PC-3 (cell line): Measurements from ENCODE around the gene CAPG. TPM values are rescaled to one million over a fixed set of nuclear protein-coding genes. Genes with fewer than 3 reads are reported as not detected.
A peak's percentile ranks its signal among the peaks of the same experiment; 100 is the strongest.

Experiments used
- ATAC-seq: fragments of 200-7000 bp; cut with Tn5 transposase; 2 replicates; pipeline ENCODE4 v1.9.1; 2020; ENCODE audit warnings: mild to moderate bottlenecking, moderate library complexity
- BruUV-seq: library from RNA; stranded (reverse); fragments of 400-500 nt; replicated peaks from 2 replicates; lab custom pipeline; 2021; lab: Mats Ljungman, UMichigan
- CTCF ChIA-PET: fragments of 300-600 bp; sonication (Branson Sonifier 250); formaldehyde crosslinking; loops from one replicate; lab custom pipeline; 2022; ENCODE audit warnings: antibody characterized with exemption; lab: Charles Lee
- POLR2A ChIA-PET: fragments of 300-600 bp; sonication (Branson Sonifier 250); formaldehyde crosslinking; loops from one replicate; lab custom pipeline; 2022; ENCODE audit warnings: antibody characterized with exemption; ENCODE audit not compliant: unreplicated experiment; lab: Charles Lee
- DNase-seq: peaks from one replicate; pipeline ENCODE4 v3.0.0-alpha.2; 2015
- H2AFZ ChIP-seq: fragments of 300-600 bp; sonication (generic); 2 replicates; pipeline ENCODE4 v1.6.0; 2016; ENCODE audit warnings: antibody characterized with exemption, low read length
- H3F3A ChIP-seq: fragments of 300-600 bp; sonication (generic); one replicate; pipeline ENCODE4 v1.6.0; 2017; ENCODE audit warnings: antibody characterized with exemption, low read length, control low read depth, mild to moderate bottlenecking; ENCODE audit not compliant: unreplicated experiment
- H3K27ac ChIP-seq: fragments of 300-600 bp; sonication (generic); 2 replicates; pipeline ENCODE4 v1.5.1; 2016; ENCODE audit warnings: mild to moderate bottlenecking, low read length
- H3K27me3 ChIP-seq: fragments of 300-600 bp; sonication (generic); 2 replicates; pipeline ENCODE4 v1.6.1; 2016; ENCODE audit warnings: low read length, mixed read lengths
- H3K36me3 ChIP-seq: fragments of 300-600 bp; sonication (generic); 2 replicates; pipeline ENCODE4 v1.6.1; 2016; ENCODE audit warnings: low read depth, mixed run types, low read length, mixed read lengths
- H3K4me1 ChIP-seq: fragments of 300-600 bp; sonication (generic); 2 replicates; pipeline ENCODE4 v1.5.1; 2016; ENCODE audit warnings: low read length; ENCODE audit not compliant: insufficient read depth
- H3K4me2 ChIP-seq: fragments of 300-600 bp; sonication (generic); 2 replicates; pipeline ENCODE4 v1.6.0; 2016; ENCODE audit warnings: low read length
- H3K4me3 ChIP-seq: fragments of 300-600 bp; sonication (generic); 2 replicates; pipeline ENCODE4 v1.5.1; 2016; ENCODE audit warnings: mild to moderate bottlenecking, low read length, mixed read lengths
- H3K79me2 ChIP-seq: fragments of 300-600 bp; sonication (generic); 2 replicates; pipeline ENCODE4 v1.6.1; 2017; ENCODE audit warnings: low read length, mixed read lengths
- H3K9ac ChIP-seq: fragments of 300-600 bp; sonication (generic); 2 replicates; pipeline ENCODE4 v1.6.0; 2016; ENCODE audit warnings: mild to moderate bottlenecking, low read length
- H3K9me2 ChIP-seq: fragments of 300-600 bp; sonication (generic); replicated peaks from 2 replicates; pipeline ENCODE4 v1.6.1; 2016; ENCODE audit warnings: mixed run types, low read length, mixed read lengths
- H3K9me3 ChIP-seq: fragments of 300-600 bp; sonication (generic); 2 replicates; pipeline ENCODE4 v1.6.1; 2016; ENCODE audit warnings: low read length, mixed read lengths
- H4K20me1 ChIP-seq: fragments of 300-600 bp; sonication (generic); 2 replicates; pipeline ENCODE4 v1.6.1; 2016; ENCODE audit warnings: low read length, mixed read lengths
- EZH2 ChIP-seq: fragments of 300-600 bp; sonication (generic); IDR thresholded peaks from one replicate; pipeline ENCODE4 v1.6.1; 2017; ENCODE audit warnings: antibody characterized with exemption, mild to moderate bottlenecking, low read length; ENCODE audit not compliant: unreplicated experiment
- EZH2phosphoT487 ChIP-seq: fragments of 300-600 bp; sonication (generic); IDR thresholded peaks from 2 replicates; pipeline ENCODE4 v1.6.1; 2018; ENCODE audit warnings: mild to moderate bottlenecking, antibody characterized with exemption, low read length, borderline replicate concordance
- intact Hi-C: fragments of 100-400 bp; cut with micrococcal nuclease; formaldehyde crosslinking; loops from 2 replicates; pipeline ENCODE4 v1.9.0; 2023
- total RNA-seq: library from RNA; depleted of rRNA; stranded (reverse); fragments of >200 nt; gene quantifications from 2 replicates; pipeline ENCODE4 v1.2.3, GENCODE V29; 2014
- TF ChIP-seq, protein P1 (sequence below): fragments of 300-600 bp; sonication (generic); conservative IDR thresholded peaks from 2 replicates; pipeline ENCODE4 v1.5.1; 2017; ENCODE audit warnings: antibody characterized with exemption, low read depth, mild to moderate bottlenecking, low read length

Gene CAPG
- total RNA-seq, 1 experiment from 2014 or later: 221 TPM

DNA sequence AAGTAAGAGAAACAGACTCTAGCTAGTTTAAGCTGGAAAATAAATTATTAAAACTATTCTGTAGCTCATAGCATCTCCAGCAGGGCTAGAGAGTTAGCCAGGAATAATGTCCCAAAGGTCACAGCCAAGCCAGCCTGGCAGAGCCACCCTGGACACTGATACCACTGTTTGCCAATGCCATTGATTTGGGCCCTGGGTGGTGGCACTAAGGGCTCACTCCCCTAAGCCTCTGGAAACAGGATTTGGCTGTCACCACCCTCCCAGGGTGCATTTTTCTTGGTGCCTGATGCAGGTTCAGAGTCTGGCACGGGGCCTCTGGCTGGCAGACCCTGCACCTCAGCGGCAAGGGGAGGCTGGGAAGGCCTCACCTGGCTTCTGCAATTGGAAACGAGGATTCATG is 15.4 kb upstream of the CAPG start:
- no peak overlapping the region for H3K4me3 ChIP-seq
- no peak overlapping the region for H3K27ac ChIP-seq
- intact Hi-C loops: no loop called here
- TF ChIP-seq EZH2phosphoT487: no peak
- TF ChIP-seq, protein P1, sequence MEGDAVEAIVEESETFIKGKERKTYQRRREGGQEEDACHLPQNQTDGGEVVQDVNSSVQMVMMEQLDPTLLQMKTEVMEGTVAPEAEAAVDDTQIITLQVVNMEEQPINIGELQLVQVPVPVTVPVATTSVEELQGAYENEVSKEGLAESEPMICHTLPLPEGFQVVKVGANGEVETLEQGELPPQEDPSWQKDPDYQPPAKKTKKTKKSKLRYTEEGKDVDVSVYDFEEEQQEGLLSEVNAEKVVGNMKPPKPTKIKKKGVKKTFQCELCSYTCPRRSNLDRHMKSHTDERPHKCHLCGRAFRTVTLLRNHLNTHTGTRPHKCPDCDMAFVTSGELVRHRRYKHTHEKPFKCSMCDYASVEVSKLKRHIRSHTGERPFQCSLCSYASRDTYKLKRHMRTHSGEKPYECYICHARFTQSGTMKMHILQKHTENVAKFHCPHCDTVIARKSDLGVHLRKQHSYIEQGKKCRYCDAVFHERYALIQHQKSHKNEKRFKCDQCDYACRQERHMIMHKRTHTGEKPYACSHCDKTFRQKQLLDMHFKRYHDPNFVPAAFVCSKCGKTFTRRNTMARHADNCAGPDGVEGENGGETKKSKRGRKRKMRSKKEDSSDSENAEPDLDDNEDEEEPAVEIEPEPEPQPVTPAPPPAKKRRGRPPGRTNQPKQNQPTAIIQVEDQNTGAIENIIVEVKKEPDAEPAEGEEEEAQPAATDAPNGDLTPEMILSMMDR: no peak
- no peak for TF ChIP-seq EZH2
- no TSS peak for BruUV-seq
- no peak overlapping the region for H3K9ac ChIP-seq
- H2AFZ ChIP-seq: no peak overlapping the region
- CTCF ChIA-PET: no interaction called here
- no peaks in the 10 kb centered on the region for H3K36me3 ChIP-seq
- POLR2A ChIA-PET: no interaction called here
- peaks cover 21% of the 10 kb centered on the region for H3K4me1 ChIP-seq
- H3K9me3 ChIP-seq: no peaks in the 10 kb centered on the region
- H3K27me3 ChIP-seq: no peaks in the 10 kb centered on the region
- H3K4me2 ChIP-seq: no peak overlapping the region
- ATAC-seq (no peak), DNase-seq (no peak)
- no peaks in the 10 kb centered on the region for H3K79me2 ChIP-seq
- H3F3A ChIP-seq: peaks cover 14% of the 10 kb centered on the region
- no peaks in the 10 kb centered on the region for H4K20me1 ChIP-seq
- H3K9me2 ChIP-seq: no peaks in the 10 kb centered on the region

DNA sequence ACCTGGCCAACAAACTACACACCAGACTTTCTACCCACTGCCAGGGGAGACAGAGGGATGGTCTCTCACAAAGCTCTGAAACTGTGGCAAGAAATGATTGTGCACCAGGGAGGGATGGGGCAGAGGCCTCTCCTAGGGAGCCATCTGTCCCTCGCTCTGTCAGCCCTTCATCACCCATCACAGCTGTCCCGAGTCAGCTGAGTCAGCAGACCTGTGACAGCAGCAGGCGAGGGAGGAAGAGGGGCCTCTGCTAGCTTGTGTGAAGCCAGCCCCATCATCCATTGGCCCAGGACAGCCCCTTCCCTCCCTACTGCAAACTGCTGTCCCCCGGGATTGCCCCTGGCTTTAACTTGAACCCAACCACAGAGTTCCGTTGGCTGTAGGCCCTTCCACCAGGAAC is 13.4 kb upstream of the CAPG start:
- ChIA-PET POLR2A (no interaction called here), CTCF (no interaction called here)
- no peaks in the 10 kb centered on the region for H3K36me3 ChIP-seq
- peaks cover 14% of the 10 kb centered on the region for H3F3A ChIP-seq
- peaks cover 38% of the 10 kb centered on the region for H3K4me1 ChIP-seq
- no peaks in the 10 kb centered on the region for H4K20me1 ChIP-seq
- 0 out of 2 replicates have a peak, but pooled peaks cover 8% of the 10 kb centered on the region for H3K79me2 ChIP-seq
- no peak overlapping the region for H2AFZ ChIP-seq
- BruUV-seq: no TSS peak
- no peak overlapping the region for H3K9ac ChIP-seq
- TF ChIP-seq EZH2 (no peak), EZH2phosphoT487 (no peak)
- TF ChIP-seq, protein P1: no peak
- no peak overlapping the region for H3K27ac ChIP-seq
- ATAC-seq (no peak), DNase-seq (no peak)
- H3K4me3 ChIP-seq: no peak overlapping the region
- intact Hi-C loops: no loop called here
- no peaks in the 10 kb centered on the region for H3K9me3 ChIP-seq
- H3K4me2 ChIP-seq: no peak overlapping the region
- H3K27me3 ChIP-seq: no peaks in the 10 kb centered on the region
- no peaks in the 10 kb centered on the region for H3K9me2 ChIP-seq

DNA sequence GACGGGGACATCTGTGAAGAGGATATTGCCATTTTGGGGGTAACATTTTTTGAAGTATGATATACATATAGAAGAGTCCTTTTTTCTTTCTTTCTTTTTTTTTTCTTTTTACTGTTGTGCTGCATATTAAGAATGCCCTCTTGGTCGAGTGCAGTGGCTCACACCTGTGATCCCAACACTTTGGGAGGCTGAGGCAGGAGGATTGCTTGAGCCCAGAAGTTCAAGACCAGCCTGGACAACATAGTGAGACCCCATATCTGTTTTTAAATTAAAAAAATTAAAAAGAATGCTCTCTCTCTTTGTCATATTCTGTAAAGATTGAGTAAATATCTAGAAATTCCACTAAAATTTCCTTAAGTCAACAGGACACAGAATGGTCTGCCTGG is 11.9 kb upstream of the CAPG start:
- H3K27ac ChIP-seq: peak overlapping the region; percentile 98
- CTCF ChIA-PET: interaction anchor here (1.1 to 1.5 kb wide), 4 partner anchors 49 to 130 kb away, joined by 4 to 14 read pairs (median 4); no protein-coding TSS in a partner anchor
- no peak for DNase-seq
- no peaks in the 10 kb centered on the region for H3K27me3 ChIP-seq
- H3K79me2 ChIP-seq: 0 out of 2 replicates have a peak, but pooled peaks cover 8% of the 10 kb centered on the region
- H4K20me1 ChIP-seq: no peaks in the 10 kb centered on the region
- peaks cover 14% of the 10 kb centered on the region for H3F3A ChIP-seq
- no peak for ATAC-seq
- H3K9ac ChIP-seq: peak overlapping the region; percentile 73
- H3K9me2 ChIP-seq: no peaks in the 10 kb centered on the region
- peaks cover 43% of the 10 kb centered on the region for H3K4me1 ChIP-seq
- POLR2A ChIA-PET: interaction anchor here (0.6 to 1.5 kb wide), 2 partner anchors 117 to 152 kb away, joined by 4 to 17 read pairs; partner anchors contain the start of gene MAT2A
- no peaks in the 10 kb centered on the region for H3K9me3 ChIP-seq
- no TSS peak for BruUV-seq
- peak overlapping the region; percentile 78 for H3K4me2 ChIP-seq
- peak overlapping the region; percentile 47; the same call in 1 of the 2 replicates for H3K4me3 ChIP-seq
- TF ChIP-seq EZH2: no peak
- TF ChIP-seq, protein P1: no peak
- TF ChIP-seq EZH2phosphoT487: no peak
- no peak overlapping the region for H2AFZ ChIP-seq
- H3K36me3 ChIP-seq: no peaks in the 10 kb centered on the region
- intact Hi-C loops: no loop called here
